Stimulated activated CD8-positive, alpha-beta memory T cell treated with anti-CD3 and anti-CD28 coated beads, Interleukin-15, amount 100 ng/mL, for 1 hour (primary cell): ENCODE results near the gene TMEM204.

Source experiments
- DNase-seq: peaks from one replicate; pipeline ENCODE4 v3.0.0-alpha.2; 2020; ENCODE audit warnings: low read depth

Gene TMEM204

DNA sequence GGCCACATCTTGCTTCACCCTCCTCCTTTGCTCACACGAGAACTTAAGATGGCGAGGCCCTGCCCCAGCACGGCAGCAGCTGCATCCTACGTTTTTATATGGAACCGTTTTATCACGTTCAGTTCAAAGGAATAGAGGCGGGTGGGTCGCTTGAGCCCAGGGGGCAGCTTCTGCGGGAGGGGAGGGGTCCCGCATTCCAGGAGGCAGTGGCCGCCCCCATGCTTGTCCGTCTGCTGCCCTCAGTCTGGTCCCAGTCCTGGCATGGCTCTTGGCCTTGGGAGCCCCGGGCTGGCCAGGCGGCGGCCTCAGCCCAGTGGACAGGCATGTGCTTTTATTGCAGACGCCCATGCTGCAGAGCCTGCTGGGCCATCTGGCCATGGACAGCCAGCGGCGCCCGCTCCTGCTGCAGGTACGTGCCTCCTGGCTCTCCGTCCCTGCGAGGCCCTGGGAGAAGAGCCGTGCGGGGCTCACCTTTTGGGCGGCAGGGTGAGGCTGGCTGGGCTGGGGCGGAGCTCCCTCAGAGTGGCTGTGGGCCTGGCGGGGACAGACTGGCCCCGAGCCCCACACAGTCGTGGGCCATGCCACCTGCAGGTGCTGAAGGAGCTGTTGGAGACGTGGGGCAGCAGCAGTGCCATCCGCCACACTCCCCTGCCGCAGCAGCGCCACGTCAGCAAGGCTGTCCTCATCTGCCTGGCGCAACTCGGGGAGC is 33.6 kb upstream of the TMEM204 start:
- DNase-seq, result no peak

DNA sequence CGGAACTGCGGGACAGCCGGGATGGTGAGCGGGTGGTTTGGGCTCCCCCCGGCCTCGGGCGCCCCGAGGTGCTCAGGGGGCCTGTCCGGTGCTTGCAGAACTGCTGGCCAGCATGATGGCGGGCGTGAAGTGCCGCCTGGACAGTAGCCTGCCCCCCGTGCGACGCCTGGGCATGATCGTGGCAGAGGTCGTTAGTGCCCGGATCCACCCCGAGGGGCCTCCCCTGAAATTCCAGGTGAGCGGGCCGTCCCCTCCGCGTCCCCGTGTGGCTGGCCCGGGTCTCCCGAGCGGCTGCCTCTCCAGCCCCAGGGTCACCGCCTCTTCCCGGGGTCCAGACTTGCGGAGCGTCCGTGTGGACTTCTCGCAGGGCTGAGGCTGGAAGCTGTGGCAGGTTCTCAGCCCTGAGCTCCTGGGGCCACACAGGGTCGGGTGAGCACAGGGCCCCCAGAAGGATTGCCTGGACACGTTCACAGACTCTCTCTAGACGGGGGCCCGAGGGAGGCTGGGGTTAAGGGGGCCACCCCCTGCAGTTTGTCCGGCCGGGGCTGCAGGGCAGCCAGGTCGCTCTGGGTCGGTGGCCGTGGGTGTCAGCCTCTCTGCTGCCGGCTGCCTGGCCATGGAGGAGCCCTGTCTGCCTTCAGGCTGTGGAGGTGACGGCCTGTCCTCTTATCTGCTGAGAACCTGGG is 32.9 kb upstream of the TMEM204 start:
- no peak for DNase-seq

DNA sequence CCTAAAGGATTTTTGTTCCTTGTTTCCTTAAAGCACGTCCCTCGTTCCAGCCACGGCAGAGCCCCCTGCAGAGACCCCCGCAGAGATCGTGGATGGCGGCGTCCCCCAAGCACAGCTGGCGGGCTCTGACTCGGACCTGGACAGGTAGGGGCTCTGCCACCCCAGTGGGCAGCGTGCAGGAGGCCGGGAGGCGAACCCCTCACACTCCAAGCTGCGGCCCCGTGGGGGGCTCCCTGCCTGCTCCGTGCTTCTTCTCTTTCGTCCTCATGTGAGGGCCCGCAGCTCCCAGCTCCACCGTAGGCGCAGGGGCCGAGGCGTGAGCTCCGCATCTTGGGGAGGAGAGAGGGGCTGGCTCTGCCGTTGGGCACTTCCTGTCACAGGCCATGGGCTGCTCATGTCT is 31.8 kb upstream of the TMEM204 start:
- DNase-seq, result no peak

DNA sequence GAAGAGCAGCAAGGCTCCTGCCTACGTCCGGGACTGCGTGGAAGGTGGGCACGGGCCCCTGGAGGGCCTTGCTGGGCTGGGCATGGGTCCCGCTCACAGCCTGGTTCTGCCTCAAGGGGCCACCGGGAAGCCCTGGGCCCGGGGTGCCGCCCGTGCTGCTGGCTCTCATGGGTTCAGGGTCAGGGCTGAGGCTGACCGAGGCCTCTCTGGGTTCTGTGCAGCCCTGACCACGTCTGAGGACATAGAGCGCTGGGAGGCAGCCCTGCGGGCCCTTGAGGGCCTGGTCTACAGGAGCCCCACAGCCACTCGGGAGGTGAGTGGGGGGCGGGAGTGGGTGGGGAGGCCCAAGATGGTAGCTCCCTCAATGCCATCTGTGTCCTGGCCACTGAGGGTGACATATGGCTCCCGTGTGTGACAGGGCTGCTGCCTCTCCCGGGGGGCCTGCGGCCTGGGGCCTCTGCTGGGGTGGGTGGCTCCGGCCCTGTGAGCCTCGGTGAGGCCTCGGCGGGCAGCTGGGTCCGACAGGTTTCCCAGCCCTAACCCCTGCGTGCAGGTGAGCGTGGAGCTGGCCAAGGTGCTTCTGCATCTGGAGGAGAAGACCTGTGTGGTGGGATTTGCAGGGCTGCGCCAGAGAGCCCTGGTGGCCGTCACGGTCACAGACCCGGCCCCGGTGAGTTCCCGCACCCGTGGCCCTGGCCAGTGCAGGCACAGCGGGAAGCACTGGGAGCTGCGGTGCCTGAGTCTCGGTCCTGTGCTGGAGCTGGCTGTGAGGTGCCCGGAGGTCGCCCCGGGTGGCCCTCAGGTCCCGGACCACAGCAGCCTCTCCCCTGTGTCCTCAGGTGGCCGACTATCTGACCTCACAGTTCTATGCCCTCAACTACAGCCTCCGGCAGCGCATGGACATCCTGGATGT is 31.1 kb upstream of the TMEM204 start:
- no peak for DNase-seq

DNA sequence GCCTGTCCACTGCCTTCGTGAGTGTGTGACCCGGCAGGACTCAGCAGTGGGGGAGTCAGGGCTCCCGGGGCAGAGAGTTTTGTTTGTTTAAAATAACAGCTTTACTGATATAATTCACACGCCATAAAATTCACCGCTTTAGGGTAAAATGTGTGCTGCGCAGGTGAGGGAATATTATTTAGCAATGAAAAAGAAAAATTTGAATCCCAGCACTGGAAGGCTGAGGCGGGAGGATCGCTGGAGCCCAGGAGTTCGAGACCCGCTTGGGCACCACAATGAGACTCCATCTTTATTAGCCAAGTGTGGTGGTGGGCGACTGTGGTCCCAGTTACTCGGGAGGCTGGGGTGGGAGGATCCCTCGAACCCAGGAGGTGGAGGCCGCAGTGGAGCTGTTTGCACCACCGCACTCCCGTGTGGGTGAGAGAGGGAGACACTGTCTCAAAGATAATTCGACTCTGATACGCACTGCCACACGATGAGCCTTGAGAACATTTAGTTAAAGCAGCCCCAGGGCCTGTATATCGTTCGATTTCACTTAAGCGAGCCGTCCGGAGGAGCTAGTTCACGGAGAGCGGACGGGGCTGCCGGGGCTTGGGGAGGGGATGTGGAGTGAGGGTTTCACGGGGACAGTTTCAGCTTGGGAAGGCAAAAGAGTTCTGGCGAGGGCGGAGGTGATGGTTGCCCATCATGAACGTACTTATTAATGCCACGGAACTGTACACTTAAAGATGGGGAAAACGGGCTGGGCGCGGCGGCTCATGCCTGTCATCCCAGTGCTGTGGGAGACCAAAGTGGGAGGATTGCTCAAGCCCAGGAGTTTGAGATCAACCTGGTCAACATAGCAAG is 30.1 kb upstream of the TMEM204 start:
- no peak for DNase-seq

DNA sequence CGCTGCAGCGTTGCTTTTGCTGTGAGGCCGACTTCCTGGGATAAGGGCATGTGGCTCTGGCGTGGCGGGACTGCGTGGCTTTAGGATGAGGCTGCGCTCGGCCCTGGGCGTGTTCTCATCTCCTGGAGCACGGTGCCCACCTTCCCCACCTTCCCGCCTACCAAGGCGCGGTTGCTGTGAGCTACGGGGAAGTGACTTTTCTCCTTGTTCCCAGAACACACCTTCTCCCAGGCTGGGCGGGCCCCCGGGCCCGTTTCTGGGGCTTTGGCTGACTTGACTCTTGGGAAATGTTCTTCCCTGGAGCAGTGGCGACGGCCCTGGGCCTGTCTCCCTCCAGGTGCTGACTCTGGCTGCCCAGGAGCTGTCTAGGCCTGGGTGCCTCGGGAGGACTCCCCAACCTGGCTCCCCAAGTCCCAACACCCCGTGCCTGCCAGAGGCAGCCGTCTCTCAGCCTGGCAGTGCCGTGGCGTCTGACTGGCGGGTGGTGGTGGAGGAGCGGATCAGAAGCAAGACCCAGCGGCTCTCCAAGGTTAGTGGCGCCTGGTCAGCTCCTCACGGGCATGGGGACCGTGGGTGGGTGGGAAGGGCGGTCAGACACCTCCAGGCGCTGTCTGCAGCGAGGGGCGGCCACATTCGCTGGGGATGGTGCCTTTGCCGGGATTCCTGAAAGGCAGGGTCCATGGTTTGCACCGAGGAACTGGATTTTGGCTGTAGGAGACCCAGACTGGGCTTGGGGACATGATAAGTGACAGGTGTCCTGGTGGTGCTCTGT is 28.2 kb upstream of the TMEM204 start:
- DNase-seq, result no peak

DNA sequence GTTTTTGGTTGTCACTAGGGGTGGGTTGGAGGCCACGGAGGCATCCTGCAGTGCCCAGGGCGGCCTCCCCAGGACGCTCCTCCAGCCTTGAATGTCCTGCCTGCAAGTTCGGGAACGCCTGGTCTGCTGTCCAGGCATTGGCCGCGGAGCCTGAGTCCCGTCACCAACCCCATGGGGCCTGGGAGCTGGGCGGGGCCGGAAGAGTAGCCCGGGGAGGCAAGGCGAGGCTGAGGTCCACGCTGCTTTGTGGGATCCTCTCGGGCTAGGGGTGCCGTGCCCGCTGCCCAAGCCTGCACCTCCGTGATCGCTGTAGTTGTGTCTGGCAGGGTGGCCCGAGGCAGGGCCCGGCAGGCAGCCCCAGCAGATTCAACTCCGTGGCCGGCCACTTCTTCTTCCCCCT is 27.6 kb upstream of the TMEM204 start:
- no peak for DNase-seq

DNA sequence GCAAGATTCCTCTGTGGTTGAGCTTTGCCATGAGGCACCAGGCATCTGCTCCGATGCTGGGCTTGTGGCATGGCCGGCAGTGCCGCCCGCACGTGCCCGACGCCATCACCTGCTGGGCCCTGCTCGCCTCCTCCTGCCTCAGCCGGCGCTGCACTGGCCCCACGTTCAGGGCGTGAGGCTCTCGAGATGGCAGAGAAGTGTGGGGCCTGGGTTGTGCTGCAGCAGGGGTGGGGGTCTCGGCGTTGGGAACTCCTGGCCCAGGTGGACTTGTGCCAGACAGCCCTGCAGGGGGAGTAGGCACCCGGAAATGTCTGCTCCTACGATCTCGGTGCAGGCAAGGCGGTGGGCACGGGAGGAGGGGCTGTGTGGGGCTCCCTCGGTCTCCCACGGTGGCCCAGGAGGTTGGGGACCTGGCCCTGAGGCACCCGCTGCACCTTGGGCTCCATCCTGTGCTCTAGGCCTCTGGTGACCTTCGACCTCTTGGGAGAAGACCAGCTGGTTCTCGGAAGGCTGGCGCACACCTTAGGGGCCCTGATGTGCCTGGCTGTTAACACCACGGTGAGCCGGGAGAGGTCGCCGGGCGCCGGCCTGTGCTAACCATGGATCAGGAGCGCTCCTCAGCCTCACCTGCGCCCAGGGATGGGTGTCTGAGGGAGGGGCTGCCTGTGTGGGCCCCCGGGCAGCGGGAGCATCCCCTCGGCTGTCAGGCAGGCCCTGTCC is 26.8 kb upstream of the TMEM204 start:
- DNase-seq, result no peak

DNA sequence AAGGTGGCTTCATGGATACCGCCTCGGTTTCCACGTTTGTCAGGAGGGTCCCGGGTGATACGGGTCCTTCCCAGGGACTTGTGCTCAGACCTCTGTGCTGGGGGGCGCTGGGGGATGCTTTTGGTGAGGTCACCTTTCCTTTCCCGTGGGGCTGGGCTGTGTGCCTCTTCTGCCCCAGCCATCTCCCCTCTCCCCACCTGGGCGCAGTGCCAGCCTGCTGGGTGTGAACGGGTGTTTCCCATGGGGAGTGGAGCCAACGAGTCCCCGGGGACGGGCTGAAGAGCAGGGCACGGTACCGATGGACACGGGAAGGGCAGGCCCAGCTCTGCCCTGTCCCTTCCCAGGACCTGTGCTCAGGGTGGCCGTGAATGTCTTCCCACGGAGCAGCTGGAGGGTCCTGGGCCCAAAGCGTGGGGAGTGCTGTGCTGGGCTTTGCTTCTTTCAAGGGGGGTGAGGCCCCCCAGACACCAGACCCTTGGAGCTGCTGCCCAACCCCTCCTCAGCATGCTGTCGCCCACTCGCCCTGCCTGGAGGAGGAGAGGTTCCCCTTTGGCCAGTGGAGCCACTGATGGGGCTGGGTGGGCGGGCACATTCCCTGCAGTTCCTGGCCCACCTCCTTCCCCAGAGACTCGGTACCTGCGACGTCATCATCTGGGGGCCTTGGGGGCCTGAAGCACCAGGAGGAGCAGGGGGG is 24.8 kb upstream of the TMEM204 start:
- no peak for DNase-seq

DNA sequence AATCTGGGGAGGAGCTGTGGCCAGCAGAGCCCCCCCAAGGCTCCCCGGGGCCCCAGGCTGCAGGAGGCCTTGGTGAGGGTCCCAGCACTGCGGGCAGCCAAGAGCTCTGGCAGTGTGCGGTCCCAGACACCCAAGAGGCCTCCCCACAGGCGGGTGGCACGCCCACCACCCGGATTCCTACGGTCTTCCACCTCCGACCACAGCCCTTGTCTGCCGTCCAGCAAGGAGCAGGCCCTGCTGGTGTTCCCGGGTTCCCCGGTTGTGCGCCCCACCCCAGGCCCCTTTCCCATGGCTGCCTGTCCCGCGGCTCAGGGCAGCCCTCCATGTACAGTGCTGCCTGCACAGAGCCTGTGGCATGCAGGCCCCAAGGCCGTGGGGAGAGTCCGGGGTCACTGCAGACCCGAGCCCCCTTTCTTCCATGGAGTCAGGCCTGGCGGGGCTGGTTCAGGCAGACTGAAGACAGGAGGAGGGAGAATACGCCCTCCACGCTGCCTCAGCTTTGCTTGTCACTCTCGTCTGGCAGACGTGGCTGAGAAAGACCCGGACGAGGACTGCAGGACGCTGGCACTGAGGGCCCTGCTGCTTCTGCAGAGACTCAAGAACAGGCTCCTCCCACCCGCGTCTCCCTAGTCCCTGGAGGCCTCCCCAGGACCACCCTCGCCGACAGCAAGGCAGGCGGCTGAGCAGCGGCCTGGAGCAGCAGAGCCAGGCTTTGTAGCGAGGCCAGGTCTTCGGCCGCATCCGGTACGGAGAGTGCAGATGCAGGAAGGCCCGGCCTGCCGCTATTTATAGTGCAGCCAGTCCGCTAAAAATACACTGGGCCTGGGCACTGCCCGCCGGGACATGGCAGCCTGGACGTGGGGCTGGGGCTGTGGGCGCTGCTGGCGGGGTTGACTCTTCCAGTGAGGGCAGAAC is 23.9 kb upstream of the TMEM204 start:
- DNase-seq, result no peak

DNA sequence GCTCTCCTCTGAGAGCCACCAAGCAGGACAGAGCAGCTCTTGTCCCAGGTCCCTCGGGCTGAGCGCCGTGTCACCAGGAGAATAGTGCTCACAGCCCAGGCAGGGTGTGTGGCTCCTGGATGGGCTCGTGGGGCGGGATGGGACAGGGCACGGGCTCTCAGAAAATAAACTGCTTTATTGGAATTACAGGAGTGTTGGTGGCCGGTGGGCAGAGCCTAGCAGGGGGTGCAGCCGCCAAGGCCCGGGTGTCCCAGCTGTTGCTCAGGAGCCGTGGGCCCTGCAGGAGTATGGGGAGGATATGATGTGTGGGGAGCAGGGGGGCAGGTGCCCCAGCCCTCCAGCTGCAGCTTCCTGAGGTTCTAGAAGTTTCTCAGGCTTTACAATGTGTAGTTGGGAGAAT is 23.2 kb upstream of the TMEM204 start:
- DNase-seq, result no peak

DNA sequence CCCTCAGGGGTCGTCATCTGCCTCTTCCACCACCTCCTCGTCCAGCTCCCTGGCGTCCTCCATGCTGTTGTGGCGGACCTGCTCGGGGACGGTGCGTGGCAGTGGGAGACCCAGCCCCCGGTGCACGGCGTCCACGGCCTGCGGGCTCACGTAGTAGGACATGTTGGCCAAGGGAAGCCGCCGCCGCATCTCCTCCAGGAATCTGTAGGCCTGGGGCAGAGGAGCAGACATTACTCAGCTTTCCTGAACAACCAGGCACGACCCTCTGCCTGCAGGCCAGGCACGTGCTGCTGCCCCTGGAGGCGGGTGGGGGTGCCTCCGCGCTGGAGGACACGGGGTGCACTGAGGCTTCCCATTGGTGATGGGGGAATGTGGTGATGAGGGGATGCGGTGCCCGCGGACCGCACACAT is 22.5 kb upstream of the TMEM204 start:
- DNase-seq, result no peak

DNA sequence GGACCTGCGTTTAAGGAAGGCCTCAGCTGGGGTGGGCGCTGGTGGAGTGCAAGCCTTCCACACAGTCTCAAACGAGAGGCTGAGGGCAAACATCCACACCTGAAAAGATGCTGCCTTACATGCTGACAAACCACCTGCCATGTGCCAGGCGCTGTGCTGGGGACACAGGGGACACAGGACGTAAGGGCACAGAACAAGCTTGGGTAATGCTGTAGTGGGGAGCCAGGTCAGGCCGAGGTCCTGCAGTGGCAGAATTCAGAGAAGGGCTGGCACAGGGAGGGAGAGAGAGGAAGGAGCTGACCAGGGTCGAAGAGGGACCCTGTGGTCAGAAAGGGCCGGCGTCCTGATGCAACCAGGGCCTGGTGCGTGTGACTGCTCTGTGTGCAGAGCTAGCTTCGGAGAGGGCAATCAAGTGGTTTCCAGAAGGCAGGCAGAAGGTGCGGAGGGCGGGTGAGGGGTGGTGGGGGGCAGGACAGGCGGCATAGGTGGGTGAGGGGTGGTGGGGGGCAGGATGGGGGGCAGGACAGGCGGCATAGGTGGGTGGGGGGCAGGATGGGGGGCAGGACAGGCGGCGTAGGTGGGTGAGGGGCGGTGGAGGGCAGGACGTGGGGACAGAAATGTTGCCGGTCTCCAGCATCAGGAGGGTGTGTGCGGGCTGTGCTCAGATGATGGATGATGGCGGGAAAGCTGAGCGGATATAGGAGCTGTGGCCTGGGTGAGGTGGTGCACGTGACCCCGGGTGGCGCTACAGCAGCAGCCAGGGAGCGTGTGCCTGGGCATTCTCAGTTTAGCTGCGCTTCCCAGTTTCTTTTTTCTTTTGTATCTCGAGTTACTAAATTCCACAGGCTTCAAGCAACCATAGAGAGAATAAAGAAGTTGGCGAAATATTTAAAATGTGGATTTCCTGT is 21.6 kb upstream of the TMEM204 start:
- no peak for DNase-seq

DNA sequence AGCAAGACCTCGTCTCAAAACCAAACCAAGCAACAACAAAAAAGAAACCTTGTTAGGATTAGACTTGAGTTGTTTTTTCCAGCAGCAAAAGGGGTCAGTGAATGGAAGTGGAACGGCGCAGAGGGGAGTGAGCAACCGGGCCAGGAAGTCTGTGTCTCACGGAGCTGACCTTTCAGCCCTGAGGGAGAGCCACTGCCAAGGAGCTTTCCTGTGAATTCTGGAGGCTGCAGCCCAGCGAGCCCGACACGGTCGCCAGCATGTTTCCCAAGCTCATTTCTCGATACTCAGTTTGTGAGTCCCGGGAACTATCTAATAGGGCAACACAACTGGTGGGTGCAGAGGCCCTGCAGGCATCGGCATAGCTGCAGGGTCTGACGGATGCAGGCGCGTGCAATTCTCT is 20.7 kb upstream of the TMEM204 start:
- DNase-seq, result no peak

DNA sequence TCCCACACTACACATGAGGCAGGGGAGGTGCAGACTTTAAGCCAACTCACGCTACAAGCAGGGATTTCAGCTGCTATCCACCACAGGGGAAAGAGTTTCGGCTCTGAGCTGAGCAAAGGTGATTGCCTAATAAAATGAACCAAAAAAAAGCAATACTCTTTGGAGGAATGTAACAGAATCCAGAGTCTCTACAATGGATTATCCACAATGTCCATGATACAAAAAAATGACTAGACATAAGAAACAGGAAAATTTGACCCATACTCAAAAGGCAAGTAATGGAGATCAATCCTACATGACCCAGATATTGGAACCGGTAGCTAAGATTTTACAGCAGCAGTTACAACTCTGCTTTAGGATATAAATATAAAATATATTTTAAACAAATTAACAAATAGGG is 19.0 kb upstream of the TMEM204 start:
- DNase-seq, result no peak

DNA sequence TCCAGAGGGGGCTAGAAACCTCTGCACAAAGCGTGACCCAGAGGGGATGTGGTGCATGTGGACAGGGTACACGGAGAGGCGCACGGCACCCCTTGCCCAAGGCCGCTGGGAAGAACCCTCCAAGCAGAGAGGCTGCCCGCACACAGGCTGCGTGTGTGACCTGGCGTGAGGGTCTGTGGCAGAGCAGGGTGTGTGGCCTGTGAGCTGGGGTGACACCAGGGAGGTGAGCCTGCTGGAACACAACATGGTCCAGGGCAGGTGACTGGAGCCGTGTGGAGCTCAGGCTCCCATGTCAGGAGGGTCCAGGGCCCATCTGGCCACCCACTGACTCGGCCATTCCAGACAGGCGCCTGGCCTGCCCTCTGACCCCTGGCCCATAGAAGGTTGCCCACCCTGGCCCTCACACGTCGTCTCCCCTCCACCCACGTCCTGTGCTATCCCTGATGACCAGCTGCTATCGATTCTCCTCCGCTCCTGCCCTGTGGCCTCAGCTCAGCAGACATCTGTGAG is 14.8 kb upstream of the TMEM204 start:
- DNase-seq, result no peak

DNA sequence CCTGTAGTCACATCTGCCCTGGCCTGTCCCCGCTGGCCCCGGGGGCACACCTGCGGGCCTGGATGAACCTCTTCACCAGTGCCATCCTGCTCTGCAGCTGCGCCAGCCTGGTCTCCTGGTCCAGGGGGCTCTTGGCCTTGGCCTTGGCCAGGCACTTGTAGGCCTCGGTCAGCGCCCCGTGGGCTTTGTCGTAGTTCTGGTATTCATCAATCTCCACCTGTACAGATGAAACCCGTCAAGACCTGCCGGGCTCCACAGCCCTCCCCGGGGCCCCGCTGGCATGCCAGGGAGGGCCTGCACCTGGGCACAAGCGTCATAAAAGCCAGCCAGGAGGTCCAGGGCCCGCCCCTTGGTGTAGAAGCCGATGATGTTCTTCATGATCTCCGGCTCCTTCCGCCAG is 13.6 kb upstream of the TMEM204 start:
- DNase-seq, result no peak

DNA sequence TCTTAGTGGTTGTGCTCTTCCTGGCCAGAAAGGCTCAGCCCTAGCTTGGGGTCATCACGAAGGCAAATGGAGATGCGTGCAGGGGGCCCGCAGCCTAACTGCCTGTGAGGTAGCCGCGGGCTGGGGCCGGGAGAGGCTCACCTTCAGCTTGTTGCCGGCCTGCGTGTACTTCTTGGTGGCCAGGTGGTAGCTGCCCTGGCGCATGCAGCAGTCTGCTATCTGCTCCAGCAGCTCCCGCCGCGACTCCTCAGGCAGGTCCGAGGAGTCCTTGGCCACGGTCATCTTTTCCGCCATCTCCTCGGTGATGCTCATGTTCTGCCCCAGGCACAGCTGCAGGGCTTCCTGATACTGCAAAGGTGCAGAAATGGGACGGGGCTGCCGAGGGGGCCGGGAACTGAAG is 13.0 kb upstream of the TMEM204 start:
- DNase-seq, result no peak
